ENCODE measurements around the gene MYO1G. TPM values are rescaled to one million over a fixed set of nuclear protein-coding genes. Genes with fewer than 3 reads are reported as not detected.

MYO1G gene
- total RNA-seq, 6 experiments from 2014 or later: 0.92 to 4.5 (median 2.0) TPM

- intact Hi-C loops (cut with DNase I): no loop called here
- no peak for ATAC-seq
- Histone ChIP-seq H3K27ac (no peak overlapping the region), H3K27me3 (no peaks in the 10 kb centered on the region), H3K9me3 (no peaks in the 10 kb centered on the region), H3K4me1 (no peaks in the 10 kb centered on the region), H3K36me3 (no peaks in the 10 kb centered on the region), H3K4me3 (no peak overlapping the region)
- WGBS (ENCODE audit: insufficient coverage, low coverage, low lambda C conversion rate, missing lambda C conversion rate): no CpG with 5 or more reads among the region's 2 CpGs
- no peak for TF ChIP-seq CTCF (IDR thresholded peaks at IDR 0.05)
- TF ChIP-seq POLR2A (IDR thresholded peaks at IDR 0.05): no peak
- no peak for DNase-seq
Observed at GRCh38 chr7:44955733-44956132, 23.1 kb downstream of the MYO1G start.

- Histone ChIP-seq H3K4me3 (no peak overlapping the region), H3K27me3 (no peaks in the 10 kb centered on the region), H3K27ac (no peak overlapping the region), H3K4me1 (no peaks in the 10 kb centered on the region), H3K36me3 (no peaks in the 10 kb centered on the region), H3K9me3 (no peaks in the 10 kb centered on the region)
- no peak for DNase-seq
- no peak for ATAC-seq
- intact Hi-C loops (cut with DNase I): no loop called here
- TF ChIP-seq CTCF (IDR thresholded peaks at IDR 0.05) (no peak), POLR2A (IDR thresholded peaks at IDR 0.05) (no peak)
- no CpG with 5 or more reads among the region's 2 CpGs for WGBS (ENCODE audit: insufficient coverage, low coverage, low lambda C conversion rate, missing lambda C conversion rate)
Observed at GRCh38 chr7:44953156-44953555, 25.7 kb downstream of the MYO1G start.

GRCh38 chr7:44949303-44949702 lies 29.5 kb downstream of the MYO1G start:
- 78% methylated on average over 2 of the region's 2 CpGs for WGBS (ENCODE audit: insufficient coverage, low coverage, low lambda C conversion rate, missing lambda C conversion rate)

GRCh38 chr7:44945479-44945878 lies 33.3 kb downstream of the MYO1G start:
- Histone ChIP-seq H3K4me3 (no peak overlapping the region), H3K36me3 (no peaks in the 10 kb centered on the region), H3K27ac (no peak overlapping the region), H3K27me3 (no peaks in the 10 kb centered on the region), H3K9me3 (no peaks in the 10 kb centered on the region), H3K4me1 (no peaks in the 10 kb centered on the region)
- 31% methylated on average over 1 of the region's 1 CpG for WGBS (ENCODE audit: insufficient coverage, low coverage, low lambda C conversion rate, missing lambda C conversion rate)
- ATAC-seq: no peak
- no peak for DNase-seq
- TF ChIP-seq POLR2A (IDR thresholded peaks at IDR 0.05) (no peak), CTCF (IDR thresholded peaks at IDR 0.05) (no peak)
- intact Hi-C loops (cut with DNase I): no loop called here

More at GRCh38 chr7:44949303-44949702, 29.5 kb downstream of the MYO1G start:
- Histone ChIP-seq H3K27me3 (no peaks in the 10 kb centered on the region), H3K4me3 (no peak overlapping the region), H3K4me1 (no peaks in the 10 kb centered on the region), H3K27ac (no peak overlapping the region), H3K9me3 (no peaks in the 10 kb centered on the region), H3K36me3 (no peaks in the 10 kb centered on the region)
- DNase-seq (no peak), ATAC-seq (no peak)
- intact Hi-C loops (cut with DNase I): no loop called here
- no peak for TF ChIP-seq POLR2A (IDR thresholded peaks at IDR 0.05)
- TF ChIP-seq CTCF (IDR thresholded peaks at IDR 0.05): no peak

GRCh38 chr7:44944821-44945220 lies 34.0 kb downstream of the MYO1G start:
- intact Hi-C loops (cut with DNase I): no loop called here
- no peak for DNase-seq
- Histone ChIP-seq H3K4me3 (no peak overlapping the region), H3K27me3 (no peaks in the 10 kb centered on the region), H3K36me3 (no peaks in the 10 kb centered on the region), H3K4me1 (no peaks in the 10 kb centered on the region), H3K9me3 (no peaks in the 10 kb centered on the region), H3K27ac (no peak overlapping the region)
- no peak for ATAC-seq
- WGBS (ENCODE audit: insufficient coverage, low coverage, low lambda C conversion rate, missing lambda C conversion rate): 79% methylated on average over 7 of the region's 7 CpGs
- TF ChIP-seq POLR2A (IDR thresholded peaks at IDR 0.05) (no peak), CTCF (IDR thresholded peaks at IDR 0.05) (no peak)

Measured in right lobe of liver (tissue), 6 donors.